NCI-H748 (cell line): ENCODE results near the gene PRKN.

ENCODE experiments used
- DNase-seq: peaks from one replicate; lab custom pipeline; 2025; ENCODE audit not compliant: unreplicated experiment; lab: John Stamatoyannopoulos, UW

The PRKN gene

GRCh38 chr6:162153120-162153519 is 574.4 kb downstream of the PRKN start:
- DNase-seq = no peak

DNA sequence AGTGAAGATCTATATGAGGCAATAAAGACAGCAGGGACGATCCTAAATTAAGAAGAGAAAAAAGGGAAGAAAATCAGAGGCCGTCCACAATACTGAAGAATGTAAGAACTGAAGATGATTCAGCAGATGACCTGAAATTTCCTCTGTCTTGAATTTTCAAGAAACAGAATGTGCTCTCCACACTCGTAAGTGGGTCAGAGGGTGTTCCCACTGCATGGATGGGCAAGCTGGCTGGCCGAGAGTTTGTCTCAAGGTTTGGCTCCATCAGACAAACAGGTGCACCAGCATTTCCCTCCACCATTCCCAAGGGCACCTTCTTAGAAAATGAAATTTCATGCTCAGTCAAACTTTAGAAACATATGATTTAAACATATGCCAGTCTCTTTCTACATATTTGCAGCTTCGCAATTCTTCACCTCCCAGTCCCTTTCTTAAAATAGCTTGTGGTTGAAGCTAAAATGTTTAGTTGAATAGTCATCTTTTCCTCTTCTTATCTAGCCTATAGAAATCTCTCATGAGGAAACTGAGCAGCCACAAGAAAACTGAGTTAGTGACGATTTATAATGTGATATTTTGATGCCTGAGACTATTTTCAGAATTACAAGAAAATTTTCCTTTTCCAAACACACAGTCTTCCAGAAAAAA is 576.4 kb downstream of the PRKN start:
- DNase-seq = no peak

GRCh38 chr6:162150295-162150694 is 577.3 kb downstream of the PRKN start:
- no peak for DNase-seq

DNA sequence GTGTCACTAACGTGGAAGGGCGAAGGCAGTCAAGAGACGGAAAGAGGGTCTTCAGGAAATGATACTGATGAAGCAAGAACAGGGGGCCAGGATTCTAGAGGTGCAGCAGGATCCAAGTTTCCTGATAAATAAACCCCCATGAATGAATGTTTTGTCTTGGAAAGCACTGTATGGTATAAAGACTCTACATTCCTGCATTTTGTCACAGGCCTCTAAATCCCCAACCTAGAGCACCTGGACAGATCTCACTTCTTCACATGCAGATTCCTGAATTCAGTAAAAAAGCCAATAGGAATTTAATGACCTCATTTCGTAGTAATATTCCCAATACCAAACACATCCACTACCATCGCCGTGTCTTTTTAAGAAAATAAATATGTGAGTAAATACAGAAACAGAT is 577.8 kb downstream of the PRKN start:
- DNase-seq = no peak

DNA sequence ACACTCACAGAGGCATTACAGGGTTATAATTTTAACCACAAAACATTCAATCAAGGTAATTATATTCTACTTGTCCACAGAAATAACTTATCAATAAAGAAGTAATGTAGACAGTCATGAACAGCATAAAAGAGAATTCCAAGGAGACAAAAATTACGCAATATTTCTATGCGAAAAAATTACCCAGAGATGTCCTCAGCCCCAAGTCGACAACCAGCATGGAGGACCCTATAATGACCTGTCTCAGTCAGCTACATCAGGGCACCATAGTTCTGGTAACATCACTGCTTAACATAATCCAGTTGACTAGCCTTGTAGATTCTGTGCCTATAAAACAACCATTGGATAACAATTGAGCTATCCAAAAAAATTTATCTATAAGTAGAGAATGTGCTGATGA is 579.8 kb downstream of the PRKN start:
- no peak for DNase-seq

- DNase-seq = no peak
Measured at GRCh38 chr6:162147281-162147680, 580.3 kb downstream of the PRKN start.

DNA sequence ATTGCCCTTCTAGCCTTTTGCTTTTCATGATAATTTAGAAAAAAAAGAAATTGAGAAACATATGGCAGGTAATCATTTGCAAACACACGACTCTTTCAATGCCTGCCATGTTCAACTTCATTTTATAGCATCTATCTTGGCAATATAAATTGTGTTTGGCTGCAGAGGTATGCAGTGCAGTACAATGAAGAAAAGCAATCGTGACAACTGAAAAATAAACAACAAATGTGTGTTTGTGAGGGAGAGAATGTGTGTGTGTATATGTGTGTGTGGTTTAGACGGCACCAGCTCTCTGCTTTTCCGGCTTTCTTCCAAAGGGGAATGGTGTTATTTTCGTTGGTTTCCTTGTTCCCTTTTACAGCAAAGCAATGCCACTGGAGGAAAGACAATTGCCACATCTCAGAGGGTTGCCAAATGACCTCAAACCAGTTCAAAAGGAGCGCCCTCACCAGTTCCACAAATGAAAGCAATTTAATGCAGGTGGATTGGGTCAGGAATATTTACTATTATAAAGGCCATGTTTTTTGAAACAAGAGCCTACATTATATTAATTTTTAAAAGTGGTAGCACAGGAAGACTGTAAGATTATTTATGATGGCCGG is 587.2 kb downstream of the PRKN start:
- no peak for DNase-seq

- no peak for DNase-seq
Measured at GRCh38 chr6:162125659-162126058, 601.9 kb downstream of the PRKN start.

- no peak for DNase-seq
Measured at GRCh38 chr6:162124710-162125435, 602.7 kb downstream of the PRKN start.

GRCh38 chr6:162123797-162124196 is 603.8 kb downstream of the PRKN start:
- DNase-seq = peak; percentile 45

DNA sequence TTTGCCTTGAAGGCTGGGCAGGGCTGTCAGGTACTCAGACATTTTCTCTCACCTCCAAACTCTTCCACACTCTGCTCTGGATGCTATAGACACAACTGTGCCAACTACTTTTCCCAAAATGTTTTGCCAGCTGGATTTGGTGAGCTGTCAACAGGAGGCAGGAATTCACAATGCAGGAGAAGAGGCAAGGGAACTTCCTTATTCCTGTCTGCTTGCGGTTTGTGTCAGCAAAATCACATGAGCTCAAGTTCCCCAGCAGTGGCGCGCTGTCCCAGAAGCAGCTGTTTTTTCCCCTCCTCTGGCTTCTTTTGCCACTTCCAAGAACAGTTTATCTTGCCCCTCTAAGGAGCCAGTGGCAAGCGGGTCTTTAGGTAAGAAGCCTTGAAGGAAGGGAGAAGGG is 608.2 kb downstream of the PRKN start:
- DNase-seq = no peak

DNA sequence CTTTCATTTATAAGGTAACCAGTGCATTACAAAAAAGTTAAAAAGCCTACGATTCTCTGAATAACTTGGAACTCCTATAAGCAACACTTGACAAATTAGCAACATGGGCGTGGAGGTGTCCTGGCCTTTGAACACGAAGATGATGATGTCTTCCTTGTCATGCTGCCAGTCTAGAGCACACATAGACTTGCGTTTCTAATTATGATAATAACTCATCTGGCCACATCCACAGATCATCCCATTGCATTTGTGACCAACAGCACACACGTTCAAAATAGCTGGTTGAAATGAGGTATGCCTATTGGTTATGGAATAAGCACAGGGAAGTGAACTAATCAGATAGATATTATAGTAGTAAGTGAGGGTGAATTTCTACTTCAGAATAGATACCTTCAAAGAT is 608.9 kb downstream of the PRKN start:
- no peak for DNase-seq

DNA sequence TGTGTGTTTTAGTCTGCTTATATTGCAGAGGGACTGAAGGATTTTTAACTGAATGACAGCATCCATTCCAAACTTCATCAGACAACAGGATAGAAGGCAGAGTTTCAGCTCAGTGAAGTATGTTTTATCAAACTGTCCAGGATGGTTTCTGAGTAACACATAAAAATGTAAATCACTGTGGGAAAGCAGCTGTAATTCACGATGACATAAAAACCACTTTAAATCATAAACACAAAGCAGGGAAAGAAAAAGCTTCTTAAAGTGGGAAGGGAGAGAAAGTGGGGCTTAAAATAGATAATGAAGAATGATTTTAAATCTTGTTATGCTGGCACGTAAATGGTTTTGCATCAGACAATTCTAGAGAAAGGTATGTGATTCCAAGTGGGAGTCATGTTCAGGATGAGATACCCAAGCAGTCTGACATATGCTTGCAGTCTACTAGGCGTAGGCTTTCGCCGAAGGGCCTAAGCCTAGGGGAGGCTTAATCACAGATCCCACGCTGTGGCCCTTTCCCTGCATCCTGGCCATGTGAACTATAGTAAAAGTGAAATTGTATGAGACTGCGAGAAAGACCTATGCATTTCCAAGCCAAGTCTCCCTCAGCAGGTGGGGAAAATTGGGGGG is 610.6 kb downstream of the PRKN start:
- DNase-seq = no peak

- no peak for DNase-seq
Measured at GRCh38 chr6:162109480-162110050, 618.0 kb downstream of the PRKN start.

- DNase-seq = no peak
Measured at GRCh38 chr6:162108041-162108440, 619.5 kb downstream of the PRKN start.

GRCh38 chr6:162100096-162100495 is 627.5 kb downstream of the PRKN start:
- DNase-seq = peak; percentile 50

DNA sequence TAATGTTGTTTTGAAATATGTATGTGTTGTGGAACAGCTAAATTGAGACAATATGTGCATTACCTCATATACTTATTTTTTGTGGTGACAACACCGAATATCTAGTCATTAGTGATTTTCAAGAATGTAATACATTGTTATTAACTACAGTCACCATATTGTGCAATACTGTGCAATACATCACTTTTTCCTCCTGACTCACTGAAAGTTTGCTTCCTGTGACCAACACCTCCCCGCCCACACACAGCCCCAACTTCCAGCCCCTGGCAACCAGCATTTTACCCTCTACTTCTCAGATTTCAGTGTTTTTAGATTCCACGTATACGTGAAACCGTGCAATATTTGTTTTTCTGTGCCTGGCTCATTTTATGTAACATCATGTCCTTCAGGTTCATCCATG is 627.9 kb downstream of the PRKN start:
- peak; percentile 50 for DNase-seq

DNA sequence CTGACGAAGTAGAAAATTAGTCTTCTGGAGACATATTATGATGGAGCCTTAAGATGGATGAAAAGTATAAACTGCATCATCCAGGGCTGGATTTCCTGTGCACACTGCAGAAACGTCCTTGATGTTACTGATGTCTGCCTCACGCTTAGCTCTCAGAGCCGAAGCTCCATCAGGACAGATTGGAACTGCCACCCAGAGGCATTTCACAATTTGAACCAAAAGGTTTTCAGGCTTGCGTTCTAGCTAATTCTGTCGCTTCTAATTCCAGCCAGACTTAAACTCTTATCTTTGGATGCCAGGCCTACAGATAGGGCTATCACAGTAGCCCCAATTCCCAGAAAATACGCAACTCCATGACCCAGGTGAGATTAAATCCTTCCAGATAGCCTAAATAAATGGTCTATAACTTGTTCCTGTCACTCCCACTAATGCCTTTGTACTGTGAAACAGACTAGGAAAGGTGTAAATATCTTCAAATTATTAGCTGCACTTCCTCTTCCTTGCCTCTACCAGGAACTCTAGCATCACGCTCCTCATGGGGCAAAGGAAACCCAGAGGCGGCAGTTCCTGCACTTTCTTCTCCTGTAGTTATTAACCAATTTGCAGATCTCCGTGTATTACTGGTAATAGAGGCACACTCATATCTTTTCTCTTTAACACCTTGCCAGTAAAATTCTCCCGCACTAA is 634.6 kb downstream of the PRKN start:
- DNase-seq = no peak

DNA sequence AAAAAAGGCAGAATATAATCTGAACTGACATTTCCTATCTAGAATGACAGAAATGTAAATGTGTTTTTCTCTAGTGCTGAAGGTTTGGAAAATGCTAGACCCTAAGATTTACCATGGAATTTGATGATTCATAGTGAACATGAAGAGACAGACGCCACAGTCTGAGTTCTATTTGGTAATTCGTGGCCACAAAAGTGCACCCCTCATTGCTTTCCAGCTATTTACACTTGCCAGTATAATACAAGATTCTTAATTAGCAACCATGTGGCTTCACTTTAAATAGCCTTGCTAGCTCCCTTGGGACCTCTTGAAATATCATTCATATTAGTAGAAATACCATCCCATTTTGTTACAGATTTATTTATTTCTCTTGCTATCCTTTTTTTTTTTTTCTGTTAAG is 636.8 kb downstream of the PRKN start:
- no peak for DNase-seq

DNA sequence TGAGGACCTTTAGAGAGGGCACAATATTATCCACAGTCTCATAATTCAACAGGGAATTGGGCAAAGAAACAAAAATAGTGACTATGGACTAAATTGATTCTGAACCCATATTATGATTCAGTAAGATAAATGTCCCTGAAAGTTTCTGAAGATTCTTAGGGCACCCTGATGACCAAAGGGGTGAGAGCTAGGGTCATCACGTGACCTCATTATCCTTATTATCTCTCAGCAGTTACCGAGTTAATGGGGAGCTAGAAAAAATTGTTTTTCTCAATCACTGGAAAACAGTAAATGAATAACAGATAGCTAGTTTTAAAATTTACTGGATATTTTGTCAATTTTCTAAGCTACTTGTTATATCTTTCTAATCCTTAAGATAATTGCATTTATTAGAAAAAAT is 639.5 kb downstream of the PRKN start:
- DNase-seq = no peak

DNA sequence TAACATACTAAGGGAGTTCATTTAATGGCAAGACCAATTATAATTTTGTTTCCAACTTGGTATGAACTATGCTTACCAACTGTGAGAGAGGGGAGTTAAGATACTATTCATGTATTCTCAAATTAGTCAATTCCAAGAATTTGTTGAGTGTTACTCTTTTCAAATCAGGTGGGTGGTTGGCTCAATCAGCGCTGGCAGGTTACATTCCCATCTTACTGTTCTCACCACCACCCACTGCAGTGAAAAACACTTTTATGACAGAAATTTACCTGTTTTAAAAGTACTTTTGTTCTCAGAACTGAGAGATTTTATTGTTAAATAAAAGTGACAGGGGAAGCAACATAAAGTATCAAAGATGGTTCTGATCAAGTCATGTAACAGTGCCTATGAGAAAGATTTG is 642.0 kb downstream of the PRKN start:
- no peak for DNase-seq
